GM19463 (cell line): ENCODE results near the gene TK1.
"Not testable (repeated sequence)": the region's sequence is repeated elsewhere in the genome, so short reads cannot be mapped to it uniquely, and the experiment has no call there.

Experiments
- ATAC-seq: cut with Tn5 transposase; IDR thresholded peaks from one replicate; pipeline ENCODE4 v1.9.1; 2021; ENCODE audit warnings: mild to moderate bottlenecking, moderate library complexity; ENCODE audit not compliant: unreplicated experiment

TK1 gene

GRCh38 chr17:78186692-78187595 is at the start of gene TK1, which contains the start of gene AFMID:
TSS of gene TK1 (minus strand) at chr17:78187052. CDS start at chr17:78186994, 58 bp downstream.
TSS of gene AFMID (plus strand) at chr17:78187362. CDS start at chr17:78187371, 9 bp downstream.
- peak; percentile 94 for ATAC-seq

- no peak for ATAC-seq
These were observed 49.0 kb upstream of the TK1 start for GRCh38 chr17:78235885-78236284.

GRCh38 chr17:78235022-78235421 is 48.2 kb upstream of the TK1 start:
- ATAC-seq, result not testable (repeated sequence)

- no peak for ATAC-seq
These were observed 47.5 kb upstream of the TK1 start for GRCh38 chr17:78234261-78234865.

GRCh38 chr17:78233678-78234077 is 46.8 kb upstream of the TK1 start:
- ATAC-seq, result no peak

- no peak for ATAC-seq
These were observed 46.0 kb upstream of the TK1 start for GRCh38 chr17:78232859-78233173.

- no peak for ATAC-seq
These were observed 45.4 kb upstream of the TK1 start for GRCh38 chr17:78231991-78232858.

GRCh38 chr17:78230996-78231935 is 44.4 kb upstream of the TK1 start, which contains the start of gene TMEM235:
TSS of gene TMEM235 (plus strand) at chr17:78231631. CDS start at chr17:78232024, 393 bp downstream.
- ATAC-seq, result no peak

- no peak for ATAC-seq
These were observed 43.6 kb upstream of the TK1 start for GRCh38 chr17:78230252-78230962.

GRCh38 chr17:78228176-78228575 is 41.3 kb upstream of the TK1 start:
- ATAC-seq, result no peak

GRCh38 chr17:78227455-78227916 is 40.6 kb upstream of the TK1 start:
- ATAC-seq, result no peak

- no peak for ATAC-seq
These were observed 40.1 kb upstream of the TK1 start for GRCh38 chr17:78226759-78227454.

GRCh38 chr17:78226055-78226758 is 39.4 kb upstream of the TK1 start:
- ATAC-seq, result no peak

GRCh38 chr17:78225088-78225865 is 38.4 kb upstream of the TK1 start:
- ATAC-seq, result no peak

- no peak for ATAC-seq
These were observed 37.6 kb upstream of the TK1 start for GRCh38 chr17:78224231-78225087.

- no peak for ATAC-seq
These were observed 36.9 kb upstream of the TK1 start for GRCh38 chr17:78223765-78224164.
